Spleen (tissue), 7 donors: ENCODE data around the gene ACY1.

ENCODE experiments used
- CTCF ChIP-seq, 11 experiments: fragments of 200-600 bp in 7 of 11; fragments of 450-650 bp in 4 of 11; sonication (generic) in 4 of 11; IDR thresholded peaks in 8 of 11; conservative IDR thresholded peaks in 3 of 11; 1 replicate in 7 of 11; 2 replicates in 4 of 11; pipeline versions ENCODE4 v1.4.0 to v1.8.0; 2016 to 2021; ENCODE audit warnings: antibody characterized with exemption in 11 of 11, inconsistent platforms in 4 of 11, mild to moderate bottlenecking in 1 of 11
- POLR2A ChIP-seq, 3 donors: fragments of 450-650 bp; IDR thresholded peaks; one replicate each; pipeline ENCODE4 v1.5.1; 2017; ENCODE audit warnings: antibody characterized with exemption in 3 of 3, mild to moderate bottlenecking in 1 of 3
- donor health status: DM: no; HTN: no; CAD: no; lungs with moderate emphysema.
- donor health status: DM: no; HTN: no; CAD: no.
- donor health status: DM: no; HTN: no; CAD: no.

GRCh38 chr3:51940648-51941462, 42.5 kb upstream of the ACY1 start:
- TF ChIP-seq CTCF (IDR thresholded peaks at IDR 0.05 in 8 of 11, conservative IDR thresholded peaks at IDR 0.05 in 3 of 11), result no peak
- TF ChIP-seq POLR2A (IDR thresholded peaks at IDR 0.05), result no peak
